ENCODE data around the gene CLIP1. TPM values are rescaled to one million over a fixed set of nuclear protein-coding genes. Genes with fewer than 3 reads are reported as not detected.
"Not testable (repeated sequence)": the region's sequence is repeated elsewhere in the genome, so short reads cannot be mapped to it uniquely, and the experiment has no call there.

Gene CLIP1
- total RNA-seq, 3 donors from 2014 or later = 43.5 to 170 (median 45.0) TPM

DNA sequence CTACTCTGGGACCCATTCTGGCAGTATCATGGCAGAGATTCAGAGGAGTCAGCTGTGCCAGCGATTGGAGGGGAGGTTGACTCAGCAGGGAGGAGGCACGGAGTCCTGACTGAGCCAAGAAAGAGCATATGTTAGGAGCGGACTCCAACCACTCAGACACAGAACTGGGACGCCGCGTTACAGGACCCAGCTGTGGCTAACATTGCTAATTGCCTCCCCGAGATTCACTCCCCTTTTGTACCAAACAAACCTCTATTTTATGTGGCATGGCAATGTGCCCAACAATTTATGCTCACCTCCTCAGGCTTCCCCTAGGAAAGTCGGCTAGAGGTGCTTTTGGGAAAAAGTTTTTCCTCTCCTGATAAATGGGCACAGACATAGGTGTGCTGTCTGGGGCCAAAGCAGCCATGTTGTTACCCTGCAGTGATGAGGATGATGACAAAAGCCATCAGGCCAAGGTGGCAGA, 15.2 kb upstream of the CLIP1 start:
- peak; percentile 76 for ATAC-seq

DNA sequence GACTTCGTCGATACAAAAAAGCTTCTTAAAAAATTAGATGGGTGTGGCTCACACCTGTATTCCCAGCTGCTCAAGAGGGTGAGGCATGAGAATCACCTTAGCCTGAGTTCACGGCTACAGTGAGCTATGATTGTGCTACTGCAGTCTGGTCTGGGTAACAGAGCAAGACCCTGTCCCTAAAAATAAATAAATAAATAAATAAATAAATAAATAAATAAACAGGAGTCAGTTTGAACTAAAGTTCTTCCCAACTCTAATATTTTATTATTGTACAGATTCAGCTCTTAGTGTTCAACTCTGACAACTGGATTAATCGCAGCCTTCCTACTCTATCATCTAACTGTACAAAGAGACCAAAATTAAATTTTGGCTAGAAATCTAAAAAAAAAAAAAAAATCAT, 12.7 kb upstream of the CLIP1 start:
- DNase-seq = no peak
- Histone ChIP-seq H3K4me3 (no peak overlapping the region), H3K4me1 (ENCODE audit: low read depth) (no peaks in the 10 kb centered on the region), H3K36me3 (ENCODE audit: low read depth) (no peaks in the 10 kb centered on the region), H3K9me3 (no peaks in the 10 kb centered on the region)
- ATAC-seq = no peak
- TF ChIP-seq, protein P1, sequence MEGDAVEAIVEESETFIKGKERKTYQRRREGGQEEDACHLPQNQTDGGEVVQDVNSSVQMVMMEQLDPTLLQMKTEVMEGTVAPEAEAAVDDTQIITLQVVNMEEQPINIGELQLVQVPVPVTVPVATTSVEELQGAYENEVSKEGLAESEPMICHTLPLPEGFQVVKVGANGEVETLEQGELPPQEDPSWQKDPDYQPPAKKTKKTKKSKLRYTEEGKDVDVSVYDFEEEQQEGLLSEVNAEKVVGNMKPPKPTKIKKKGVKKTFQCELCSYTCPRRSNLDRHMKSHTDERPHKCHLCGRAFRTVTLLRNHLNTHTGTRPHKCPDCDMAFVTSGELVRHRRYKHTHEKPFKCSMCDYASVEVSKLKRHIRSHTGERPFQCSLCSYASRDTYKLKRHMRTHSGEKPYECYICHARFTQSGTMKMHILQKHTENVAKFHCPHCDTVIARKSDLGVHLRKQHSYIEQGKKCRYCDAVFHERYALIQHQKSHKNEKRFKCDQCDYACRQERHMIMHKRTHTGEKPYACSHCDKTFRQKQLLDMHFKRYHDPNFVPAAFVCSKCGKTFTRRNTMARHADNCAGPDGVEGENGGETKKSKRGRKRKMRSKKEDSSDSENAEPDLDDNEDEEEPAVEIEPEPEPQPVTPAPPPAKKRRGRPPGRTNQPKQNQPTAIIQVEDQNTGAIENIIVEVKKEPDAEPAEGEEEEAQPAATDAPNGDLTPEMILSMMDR (IDR thresholded peaks at IDR 0.05) = no peak
- intact Hi-C loops (cut with DNase I, micrococcal nuclease) = no loop called here

More for the DNA sequence above, 15.2 kb upstream of the CLIP1 start:
- intact Hi-C loops (cut with DNase I, micrococcal nuclease) = no loop called here
- Histone ChIP-seq H3K4me1 (ENCODE audit: low read depth) (no peaks in the 10 kb centered on the region), H3K9me3 (no peaks in the 10 kb centered on the region), H3K4me3 (no peak overlapping the region), H3K36me3 (ENCODE audit: low read depth) (no peaks in the 10 kb centered on the region)
- peak; percentile 24 to 55 (median 36) for DNase-seq
- TF ChIP-seq, protein P1 (IDR thresholded peaks at IDR 0.05) = no peak

- DNase-seq; H3K4me3 ChIP-seq; H3K4me1 ChIP-seq (ENCODE audit: low read depth); ATAC-seq; H3K9me3 ChIP-seq; intact Hi-C loops (cut with DNase I, micrococcal nuclease); H3K36me3 ChIP-seq (ENCODE audit: low read depth): not testable (repeated sequence)
These were observed 6.6 kb upstream of the CLIP1 start for GRCh38 chr12:122429043-122429442.

DNA sequence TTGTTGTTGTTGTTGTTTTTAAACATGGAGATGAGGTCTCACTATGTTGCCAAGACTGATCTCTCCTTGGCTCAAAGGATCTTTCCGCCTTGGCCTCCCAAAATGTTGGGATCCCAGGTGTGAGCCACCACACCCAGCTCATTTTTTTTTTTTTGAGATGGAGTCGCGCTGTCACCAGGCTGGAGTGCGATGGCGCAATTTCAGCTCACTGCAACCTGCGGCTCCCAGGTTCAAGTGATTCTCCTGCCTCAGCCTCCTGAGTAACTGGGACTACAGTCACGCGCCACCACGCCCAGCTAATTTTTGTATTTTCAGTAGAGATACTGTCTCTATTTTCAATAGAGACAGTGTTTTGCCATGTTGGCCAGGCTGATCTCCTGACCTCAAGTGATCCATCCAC, 4.9 kb upstream of the CLIP1 start:
- intact Hi-C loops (cut with DNase I, micrococcal nuclease) = no loop called here
- no peaks in the 10 kb centered on the region for H3K4me1 ChIP-seq (ENCODE audit: low read depth)
- no peaks in the 10 kb centered on the region for H3K36me3 ChIP-seq (ENCODE audit: low read depth)
- no peak for ATAC-seq
- H3K9me3 ChIP-seq = no peaks in the 10 kb centered on the region
- no peak for DNase-seq
- TF ChIP-seq, protein P1 (IDR thresholded peaks at IDR 0.05) = no peak
- no peak overlapping the region for H3K4me3 ChIP-seq

- peak; percentile 24 for ATAC-seq
These were observed 1.0 kb upstream of the CLIP1 start for GRCh38 chr12:122423258-122424165.

More at GRCh38 chr12:122423258-122424165, 1.0 kb upstream of the CLIP1 start:
- peaks cover 16% of the 10 kb centered on the region for H3K4me1 ChIP-seq (ENCODE audit: low read depth)
- TF ChIP-seq, protein P1 (IDR thresholded peaks at IDR 0.05) = no peak
- intact Hi-C loops (cut with DNase I, micrococcal nuclease) = no loop called here
- no peaks in the 10 kb centered on the region for H3K9me3 ChIP-seq
- DNase-seq = peak in 2 of 3 donors; percentile 23 to 36
- no peak overlapping the region for H3K4me3 ChIP-seq
- H3K36me3 ChIP-seq (ENCODE audit: low read depth) = no peaks in the 10 kb centered on the region
